Esophagus squamous epithelium (tissue), 5 donors: ENCODE measurements around the gene PRR19. TPM values are rescaled to one million over a fixed set of nuclear protein-coding genes. Genes with fewer than 3 reads are reported as not detected.

Experiments used
- DNase-seq: peaks from one replicate; lab custom pipeline; 2025; lab: John Stamatoyannopoulos, UW
- H3K27ac ChIP-seq, 4 donors: fragments of 200-600 bp; sonication (generic); one replicate each; pipeline ENCODE4 v1.5.1; 2016 to 2019; ENCODE audit warnings: mild to moderate bottlenecking in 1 of 4
- H3K27me3 ChIP-seq, 4 donors: fragments of 200-600 bp; sonication (generic); 1 replicate in 3 of 4; 2 replicates in 1 of 4; pipeline versions ENCODE4 v1.5.1 to v1.6.0; 2017 to 2021; ENCODE audit warnings: antibody characterized with exemption in 1 of 4
- H3K36me3 ChIP-seq, 3 donors: fragments of 200-600 bp; sonication (generic); one replicate each; pipeline ENCODE4 v1.5.1; 2016 to 2019
- H3K4me1 ChIP-seq, 3 donors: fragments of 200-600 bp; sonication (generic); one replicate each; pipeline ENCODE4 v1.5.1; 2017 to 2019
- H3K4me3 ChIP-seq, 4 donors: fragments of 200-600 bp; sonication (generic); 1 replicate in 3 of 4; 2 replicates in 1 of 4; pipeline ENCODE4 v1.5.1; 2016 to 2019; ENCODE audit warnings: mild to moderate bottlenecking in 2 of 4, moderate library complexity in 1 of 4
- H3K9me3 ChIP-seq, 3 donors: fragments of 200-600 bp; sonication (generic); one replicate each; pipeline ENCODE4 v1.5.1; 2016 to 2019
- CTCF ChIP-seq, 6 experiments: fragments of 450-650 bp in 4 of 6; fragments of 200-600 bp in 2 of 6; sonication (generic) in 2 of 6; IDR thresholded peaks; one replicate each; pipeline ENCODE4 v1.5.1; 2016 to 2019; ENCODE audit warnings: antibody characterized with exemption in 6 of 6, mild to moderate bottlenecking in 4 of 6, moderate library complexity in 4 of 6
- POLR2A ChIP-seq, 4 donors: fragments of 450-650 bp; IDR thresholded peaks; one replicate each; pipeline ENCODE4 v1.6.1; 2017; ENCODE audit warnings: antibody characterized with exemption in 4 of 4, mild to moderate bottlenecking in 4 of 4, moderate library complexity in 3 of 4
- WGBS, 2 donors: methylation state at CpG; one replicate each; pipeline ENCODE4 v1.1.5; 2018; 5-methylcytosine and 5-hydroxymethylcytosine counted together
- intact Hi-C: fragments of 100-400 bp; cut with DNase I; formaldehyde crosslinking; loops from one replicate; pipeline ENCODE4 v1.15.0; 2022
- total RNA-seq, 4 donors: library from RNA; depleted of rRNA; stranded (reverse); fragments of >200 nt; gene quantifications; one replicate each; pipeline ENCODE4 v1.1.0, GENCODE V29; 2016
- donor health status: DM: yes; HTN: yes; CAD: no.

The PRR19 gene
- total RNA-seq, 4 donors from 2014 or later = 0.75 to 1.0 (median 0.82) TPM

DNA sequence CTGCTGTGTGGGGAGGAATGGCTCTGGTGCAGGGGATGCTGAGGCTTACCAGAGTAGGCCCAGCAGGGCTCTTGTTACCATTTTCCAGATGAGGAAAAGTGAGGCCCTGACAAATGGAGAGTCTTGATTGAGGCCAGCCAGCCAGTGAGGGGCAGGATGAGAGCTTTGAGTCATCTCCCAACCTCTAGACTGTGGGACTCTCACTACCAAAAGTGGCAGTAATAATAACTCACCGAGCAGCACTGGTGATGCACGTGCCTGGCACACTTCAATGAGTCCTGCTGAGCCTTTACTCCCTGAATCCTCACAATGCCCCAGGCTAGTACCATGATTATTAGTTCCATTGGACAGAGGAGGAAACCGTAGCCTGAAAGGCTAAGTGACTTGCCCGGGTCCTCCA, 25.1 kb upstream of the PRR19 start:
- peaks cover 23 to 50% (median 30%) of the 10 kb centered on the region in 3 donors for H3K36me3 ChIP-seq
- peaks cover 49 to 91% (median 64%) of the 10 kb centered on the region in 3 donors for H3K4me1 ChIP-seq
- no peaks in the 10 kb centered on the region for H3K27me3 ChIP-seq
- no peak for DNase-seq
- intact Hi-C loops = no loop called here
- peak overlapping the region; percentile 84 to 99 (median 96) for H3K27ac ChIP-seq
- WGBS, 2 donors = 18 to 35% methylated on average over 2 to 3 of the region's 4 CpGs
- no peak overlapping the region for H3K4me3 ChIP-seq
- no peaks in the 10 kb centered on the region for H3K9me3 ChIP-seq
- TF ChIP-seq POLR2A (IDR thresholded peaks at IDR 0.05) (no peak), CTCF (IDR thresholded peaks at IDR 0.05) (no peak)

GRCh38 chr19:42277821-42278451, 24.0 kb upstream of the PRR19 start:
- no peak for DNase-seq

DNA sequence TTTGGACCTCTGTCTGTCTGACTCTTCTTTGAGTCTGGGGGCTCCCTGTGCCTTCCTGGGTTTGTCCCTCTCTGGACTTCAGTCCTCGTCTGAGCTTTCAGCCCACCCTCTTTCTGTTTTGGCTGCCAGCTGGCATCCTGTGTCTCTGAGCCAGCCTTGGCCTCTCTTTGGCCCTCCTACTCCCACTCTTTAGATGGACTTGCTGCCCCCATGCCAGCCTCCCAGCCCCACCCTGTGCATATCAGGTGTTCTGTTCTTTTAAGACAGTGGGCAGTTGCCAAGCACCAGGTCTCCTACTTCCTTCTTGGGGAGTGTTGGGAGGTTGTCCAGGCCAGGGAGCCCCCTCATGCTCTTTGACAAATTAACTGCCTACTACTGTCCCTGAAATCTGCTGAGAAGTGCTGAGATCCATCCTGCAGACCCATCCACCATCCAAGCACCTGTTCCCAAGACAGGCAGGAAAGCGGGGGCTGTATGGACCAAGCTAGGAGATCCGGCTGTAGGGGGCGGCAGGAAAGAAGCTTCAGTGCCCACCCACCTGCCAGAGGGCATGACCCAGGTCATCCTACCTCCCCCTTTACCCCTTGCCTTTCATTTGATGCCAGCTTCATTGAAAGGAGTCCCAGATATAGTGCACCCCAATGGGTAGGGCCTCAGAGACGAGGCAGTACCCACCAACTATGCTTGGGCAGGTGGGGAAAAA, 23.3 kb upstream of the PRR19 start:
- no peak for DNase-seq
- peaks cover 67 to 100% (median 79%) of the 10 kb centered on the region in 3 donors for H3K4me1 ChIP-seq
- no peak for TF ChIP-seq POLR2A (IDR thresholded peaks at IDR 0.05)
- peak in 1 of 6 experiments; percentile 2 for TF ChIP-seq CTCF (IDR thresholded peaks at IDR 0.05)
- peak overlapping the region in 2 of 4 donors; percentile 2 to 4 for H3K4me3 ChIP-seq
- peak overlapping the region; percentile 84 to 99 (median 96) for H3K27ac ChIP-seq
- H3K36me3 ChIP-seq = peaks cover 7 to 32% (median 12%) of the 10 kb centered on the region in 3 donors
- WGBS, 2 donors = 49 to 51% methylated on average over 4 to 5 of the region's 5 CpGs
- H3K27me3 ChIP-seq = no peaks in the 10 kb centered on the region
- H3K9me3 ChIP-seq = no peaks in the 10 kb centered on the region
- intact Hi-C loops = no loop called here

More at GRCh38 chr19:42277821-42278451, 24.0 kb upstream of the PRR19 start:
- intact Hi-C loops = no loop called here
- peak overlapping the region in 2 of 4 donors; percentile 2 to 4 for H3K4me3 ChIP-seq
- TF ChIP-seq CTCF (IDR thresholded peaks at IDR 0.05) (no peak), POLR2A (IDR thresholded peaks at IDR 0.05) (no peak)
- H3K36me3 ChIP-seq = peaks cover 12 to 39% (median 18%) of the 10 kb centered on the region in 3 donors
- WGBS, 2 donors = 28% methylated on average over 5 to 6 of the region's 10 CpGs
- no peaks in the 10 kb centered on the region for H3K27me3 ChIP-seq
- no peaks in the 10 kb centered on the region for H3K9me3 ChIP-seq
- peaks cover 61 to 94% (median 74%) of the 10 kb centered on the region in 3 donors for H3K4me1 ChIP-seq
- H3K27ac ChIP-seq = peak overlapping the region; percentile 84 to 99 (median 96)

DNA sequence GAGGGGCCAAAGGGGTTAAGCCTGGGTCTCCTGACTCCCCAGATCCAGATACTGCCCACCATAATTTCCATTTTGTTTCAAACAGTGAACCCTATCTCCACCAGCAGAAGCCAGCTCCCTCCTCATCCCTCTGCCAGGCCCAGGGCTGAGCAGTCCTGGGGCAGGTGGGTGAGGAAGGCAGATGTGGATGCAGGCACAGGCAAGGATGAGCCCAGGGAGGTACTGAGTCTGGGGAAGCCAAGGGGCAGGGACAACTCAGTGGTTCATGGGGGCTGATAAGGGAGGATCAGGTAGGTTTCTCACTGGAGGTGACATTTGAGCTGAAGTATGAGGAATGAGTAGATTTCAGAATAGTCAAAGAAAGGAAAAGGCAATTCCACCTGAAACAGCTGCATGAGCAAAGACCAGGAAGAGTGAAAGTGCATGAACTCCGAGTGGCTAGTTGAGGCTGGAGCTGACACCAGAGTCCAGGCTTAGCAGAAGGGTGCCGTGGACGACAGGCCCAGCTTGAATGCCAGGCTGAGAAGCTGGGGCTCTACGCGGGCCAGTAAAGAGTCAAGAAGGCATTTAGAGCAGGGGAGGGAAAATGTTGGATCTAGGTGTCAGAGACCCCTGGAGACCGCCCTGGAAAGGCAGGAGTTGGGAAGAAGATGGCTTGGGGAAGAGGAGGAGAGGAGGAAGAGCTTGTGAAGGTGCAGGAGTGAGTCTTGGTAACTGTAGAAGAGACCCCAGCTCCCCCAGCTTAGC, 22.6 kb upstream of the PRR19 start:
- DNase-seq = no peak
- peaks cover 0 to 25% (median 5%) of the 10 kb centered on the region in 3 donors for H3K36me3 ChIP-seq
- TF ChIP-seq CTCF (IDR thresholded peaks at IDR 0.05) = no peak
- TF ChIP-seq POLR2A (IDR thresholded peaks at IDR 0.05) = no peak
- 6 to 12% methylated on average over 6 of the region's 6 CpGs for WGBS, 2 donors
- H3K27me3 ChIP-seq = no peaks in the 10 kb centered on the region
- H3K27ac ChIP-seq = peak overlapping the region; percentile 84 to 99 (median 96)
- no peaks in the 10 kb centered on the region for H3K9me3 ChIP-seq
- peaks cover 67 to 93% (median 77%) of the 10 kb centered on the region in 3 donors for H3K4me1 ChIP-seq
- intact Hi-C loops = no loop called here
- peak overlapping the region; percentile 34 to 96 (median 76) for H3K4me3 ChIP-seq
